Endodermal cell (in vitro differentiated cells): ENCODE data around the gene RNF181. TPM values are rescaled to one million over a fixed set of nuclear protein-coding genes. Genes with fewer than 3 reads are reported as not detected.

Source experiments
- DNase-seq: peaks from one replicate; pipeline ENCODE4 v3.0.0-alpha.2; 2017
- H3K27ac ChIP-seq: 2 replicates; pipeline ENCODE4 v1.5.1; 2013; ENCODE audit warnings: mild to moderate bottlenecking, low read depth, low read length, moderate library complexity
- H3K27me3 ChIP-seq: 2 replicates; pipeline ENCODE4 v1.6.1; 2013; ENCODE audit warnings: mild to moderate bottlenecking, low read length, moderate library complexity; ENCODE audit not compliant: insufficient read depth, control insufficient read depth, poor library complexity, severe bottlenecking
- H3K36me3 ChIP-seq: 2 replicates; pipeline ENCODE4 v1.7.0; 2013; ENCODE audit warnings: mild to moderate bottlenecking, low read length, moderate library complexity; ENCODE audit not compliant: control insufficient read depth, insufficient read depth
- H3K4me1 ChIP-seq: one replicate; pipeline ENCODE4 v1.7.0; 2013; ENCODE audit warnings: low read length; ENCODE audit not compliant: control insufficient read depth, insufficient read depth
- H3K4me3 ChIP-seq: 2 replicates; pipeline ENCODE4 v1.5.1; 2013; ENCODE audit warnings: mild to moderate bottlenecking, low read length, moderate library complexity
- H3K9ac ChIP-seq: 2 replicates; pipeline ENCODE4 v1.6.1; 2013; ENCODE audit warnings: mild to moderate bottlenecking, low read length, moderate library complexity; ENCODE audit not compliant: poor library complexity, severe bottlenecking; ENCODE audit errors: extremely low read depth
- H3K9me3 ChIP-seq: 2 replicates; pipeline ENCODE4 v1.6.1; 2013; ENCODE audit warnings: mild to moderate bottlenecking, low read length, moderate library complexity; ENCODE audit not compliant: control insufficient read depth
- H3K27ac Mint-ChIP-seq: 2 replicates; pipeline ENCODE4 v1.8.0; 2020; ENCODE audit warnings: mixed read lengths
- H3K27me3 Mint-ChIP-seq: 2 replicates; pipeline ENCODE4 v1.8.0; 2021; ENCODE audit warnings: mild to moderate bottlenecking, mixed read lengths; ENCODE audit not compliant: insufficient read depth
- H3K36me3 Mint-ChIP-seq: 2 replicates; pipeline ENCODE4 v1.8.0; 2020; ENCODE audit warnings: low read depth, mixed read lengths
- H3K4me1 Mint-ChIP-seq: 2 replicates; pipeline ENCODE4 v1.8.0; 2020; ENCODE audit warnings: mixed read lengths
- H3K4me3 Mint-ChIP-seq: 2 replicates; pipeline ENCODE4 v1.8.0; 2020; ENCODE audit warnings: mild to moderate bottlenecking, moderate library complexity, mixed read lengths
- H3K9me3 Mint-ChIP-seq: 2 replicates; pipeline ENCODE4 v1.8.0; 2020; ENCODE audit warnings: mild to moderate bottlenecking, mixed read lengths
- CTCF ChIP-seq: fragments of 200-600 bp; sonication (generic); conservative IDR thresholded peaks from 2 replicates; pipeline ENCODE4 v1.5.0; 2021; ENCODE audit warnings: antibody characterized with exemption, mild to moderate bottlenecking
- WGBS, 2 experiments: methylation state at CpG; one replicate each; pipeline versions ENCODE4 v1.1.5 to v1.1.7; 2013; ENCODE audit warnings: missing lambda C conversion rate in 2 of 2, mixed read lengths in 1 of 2; ENCODE audit not compliant: insufficient coverage in 1 of 2, insufficient read length in 1 of 2; 5-methylcytosine and 5-hydroxymethylcytosine counted together
- total RNA-seq, 2 donors: library from RNA; stranded (reverse); fragmentation: NEBNext Ultra II Directional in 1 of 2; extraction: Animal tissue kit (Norgen Biotek cat#: 25700) in 1 of 2; gene quantifications; 2 replicates in 1 of 2; 3 replicates in 1 of 2; pipeline ENCODE4 v1.2.1, GENCODE V29; 2021

Gene RNF181
- total RNA-seq, 2 donors from 2014 or later: 113 to 118 TPM

DNA sequence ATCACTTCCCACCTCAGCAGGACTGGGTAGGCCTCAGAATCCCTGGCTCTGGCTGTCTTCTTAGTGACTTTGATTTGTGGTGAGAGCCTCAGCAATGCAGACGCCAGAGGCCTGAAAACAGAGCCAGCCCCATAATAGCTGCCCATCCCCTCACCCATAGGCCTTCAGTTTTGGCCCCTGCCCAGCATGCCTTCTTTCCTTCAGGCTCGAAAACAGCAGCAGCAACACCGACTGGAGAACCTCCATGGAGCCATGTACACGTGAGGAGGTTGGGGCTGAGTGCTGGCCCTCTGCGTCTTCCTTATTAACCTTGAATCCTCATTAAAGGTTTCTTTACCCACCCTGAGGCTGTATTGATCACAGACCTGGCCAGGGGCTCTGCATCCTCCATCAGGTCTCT, 1.7 kb downstream of the RNF181 start:
- no peak for TF ChIP-seq CTCF
- Histone ChIP-seq H3K4me3 (peak overlapping the region; percentile 91), H3K9ac (no peak overlapping the region), H3K27me3 (no peaks in the 10 kb centered on the region), H3K4me1 (peaks cover 8% of the 10 kb centered on the region), H3K36me3 (peaks cover 30% of the 10 kb centered on the region), H3K9me3 (no peaks in the 10 kb centered on the region), H3K27ac (no peak overlapping the region)
- Mint-ChIP-seq H3K27ac (no peak overlapping the region), H3K36me3 (peaks cover 26% of the 10 kb centered on the region), H3K27me3 (no peaks in the 10 kb centered on the region), H3K4me3 (peak overlapping the region; percentile 99), H3K4me1 (peaks cover 21% of the 10 kb centered on the region), H3K9me3 (no peaks in the 10 kb centered on the region)
- WGBS, 2 experiments: 94 to 100% methylated on average over 4 to 5 of the region's 5 CpGs
- no peak for DNase-seq

DNA sequence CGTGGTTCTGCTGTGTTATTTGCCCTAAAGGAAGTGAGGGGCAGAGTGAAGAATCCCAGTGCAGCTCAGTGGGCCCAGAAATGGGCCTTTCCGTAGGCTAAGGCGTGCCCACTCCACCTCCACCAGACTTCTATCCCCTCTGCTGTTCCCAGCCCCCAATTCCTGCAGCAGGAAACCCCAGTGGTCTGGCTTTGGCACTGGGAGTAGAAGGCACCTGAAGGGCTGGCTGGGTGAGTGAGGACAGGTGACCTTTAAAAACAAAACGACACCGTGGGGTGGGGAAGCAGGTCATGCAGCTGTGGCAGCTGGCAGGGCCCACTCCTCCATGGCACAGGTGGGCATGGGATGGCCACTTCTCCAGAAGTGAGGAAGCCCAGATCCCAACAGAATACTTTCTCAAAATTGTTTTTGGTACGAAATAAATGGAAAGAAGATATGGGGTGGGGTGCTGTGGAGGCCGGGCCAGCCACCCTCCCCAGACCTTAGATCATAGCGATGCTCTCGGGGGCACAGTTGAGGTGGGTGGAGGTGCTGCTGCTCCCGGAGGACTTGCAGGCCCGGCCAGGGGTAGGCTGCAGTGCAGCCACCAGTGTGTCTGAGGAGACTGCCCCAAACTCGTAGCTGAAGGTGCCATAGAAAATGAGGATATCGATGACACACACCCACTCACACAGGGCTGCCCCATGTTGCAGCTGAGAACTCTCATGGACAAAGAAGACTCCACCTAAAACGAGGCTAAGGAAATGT, 3.2 kb downstream of the RNF181 start:
- Histone ChIP-seq H3K27ac (no peak overlapping the region), H3K4me3 (peak overlapping the region; percentile 56), H3K9me3 (no peaks in the 10 kb centered on the region), H3K9ac (no peak overlapping the region), H3K27me3 (no peaks in the 10 kb centered on the region), H3K4me1 (peaks cover 8% of the 10 kb centered on the region), H3K36me3 (peaks cover 30% of the 10 kb centered on the region)
- H3K36me3 Mint-ChIP-seq: peaks cover 26% of the 10 kb centered on the region
- no peaks in the 10 kb centered on the region for H3K9me3 Mint-ChIP-seq
- peak; percentile 36 for DNase-seq
- H3K27ac Mint-ChIP-seq: no peak overlapping the region
- no peak for TF ChIP-seq CTCF
- no peak overlapping the region for H3K4me3 Mint-ChIP-seq
- peaks cover 22% of the 10 kb centered on the region for H3K4me1 Mint-ChIP-seq
- WGBS, 2 experiments: 91 to 94% methylated on average over 7 to 14 of the region's 14 CpGs
- H3K27me3 Mint-ChIP-seq: no peaks in the 10 kb centered on the region

GRCh38 chr2:85599468-85600234, 4.1 kb downstream of the RNF181 start:
- 89 to 92% methylated on average over 15 to 17 of the region's 17 CpGs for WGBS, 2 experiments
- Mint-ChIP-seq H3K4me1 (peaks cover 21% of the 10 kb centered on the region), H3K4me3 (no peak overlapping the region), H3K9me3 (no peaks in the 10 kb centered on the region), H3K36me3 (peaks cover 26% of the 10 kb centered on the region), H3K27ac (no peak overlapping the region), H3K27me3 (no peaks in the 10 kb centered on the region)
- peaks cover 30% of the 10 kb centered on the region for H3K36me3 ChIP-seq
- H3K9me3 ChIP-seq: no peaks in the 10 kb centered on the region
- no peak overlapping the region for H3K27ac ChIP-seq
- peak; percentile 41 for DNase-seq
- H3K4me1 ChIP-seq: peaks cover 8% of the 10 kb centered on the region
- H3K27me3 ChIP-seq: no peaks in the 10 kb centered on the region
- no peak overlapping the region for H3K4me3 ChIP-seq
- TF ChIP-seq CTCF: no peak
- H3K9ac ChIP-seq: no peak overlapping the region
